ENCODE measurements around the gene FGD6. TPM values are rescaled to one million over a fixed set of nuclear protein-coding genes. Genes with fewer than 3 reads are reported as not detected.

Gene FGD6
- total and polyA plus RNA-seq, 7 donors, result 4.2 to 56.6 (median 40.2) TPM

GRCh38 chr12:95212586-95212985 is 4.7 kb downstream of the FGD6 start:
- Histone ChIP-seq H3K4me3 (no peak overlapping the region), H3K9me3 (no peaks in the 10 kb centered on the region), H3K36me3 (peaks cover 0 to 3% (median 0%) of the 10 kb centered on the region in 4 donors), H3K4me1 (peaks cover 0 to 42% (median 19%) of the 10 kb centered on the region in 4 donors), H3K27ac (peak overlapping the region in 2 of 4 donors; percentile 95 to 97), H3K27me3 (no peaks in the 10 kb centered on the region)
- 79 to 80% methylated on average over 4 of the region's 4 CpGs for WGBS, 2 donors
- intact Hi-C loops (cut with DNase I), result loop anchor here (10.0 kb wide), 1 partner anchor 1022 kb away; no protein-coding TSS in a partner anchor
- TF ChIP-seq POLR2AphosphoS5 (IDR thresholded peaks at IDR 0.05) (no peak), CTCF (IDR thresholded peaks at IDR 0.05) (no peak), POLR2A (IDR thresholded peaks at IDR 0.05) (no peak), EP300 (IDR thresholded peaks at IDR 0.05) (no peak)
- DNase-seq, result no peak

GRCh38 chr12:95208678-95209077 is 8.6 kb downstream of the FGD6 start:
- no peak overlapping the region for H3K27ac ChIP-seq

GRCh38 chr12:95207407-95207806 is 9.9 kb downstream of the FGD6 start:
- Histone ChIP-seq H3K4me1 (peaks cover 0 to 45% (median 43%) of the 10 kb centered on the region in 4 donors), H3K4me3 (no peak overlapping the region), H3K9me3 (no peaks in the 10 kb centered on the region), H3K27me3 (no peaks in the 10 kb centered on the region), H3K36me3 (peaks cover 0 to 3% (median 0%) of the 10 kb centered on the region in 4 donors), H3K27ac (peak overlapping the region in 3 of 4 donors; percentile 73 to 82 (median 81))
- DNase-seq, result no peak
- WGBS, 2 donors, result 94 to 97% methylated on average over 2 of the region's 2 CpGs
- intact Hi-C loops (cut with DNase I), result no loop called here
- TF ChIP-seq CTCF (IDR thresholded peaks at IDR 0.05) (no peak), POLR2AphosphoS5 (IDR thresholded peaks at IDR 0.05) (no peak)

More at GRCh38 chr12:95208678-95209077, 8.6 kb downstream of the FGD6 start:
- no peaks in the 10 kb centered on the region for H3K9me3 ChIP-seq
- H3K4me1 ChIP-seq, result peaks cover 0 to 45% (median 33%) of the 10 kb centered on the region in 4 donors
- H3K27me3 ChIP-seq, result no peaks in the 10 kb centered on the region
- H3K36me3 ChIP-seq, result peaks cover 0 to 3% (median 0%) of the 10 kb centered on the region in 4 donors
- intact Hi-C loops (cut with DNase I), result no loop called here
- no peak for DNase-seq
- H3K4me3 ChIP-seq, result no peak overlapping the region
- 88 to 95% methylated on average over 7 of the region's 7 CpGs for WGBS, 2 donors
- TF ChIP-seq POLR2A (IDR thresholded peaks at IDR 0.05) (no peak), POLR2AphosphoS5 (IDR thresholded peaks at IDR 0.05) (no peak), CTCF (IDR thresholded peaks at IDR 0.05) (no peak), EP300 (IDR thresholded peaks at IDR 0.05) (no peak)

GRCh38 chr12:95206916-95207315 is 10.4 kb downstream of the FGD6 start:
- no peak for DNase-seq
- no peaks in the 10 kb centered on the region for H3K27me3 ChIP-seq
- H3K27ac ChIP-seq, result peak overlapping the region; percentile 73 to 82 (median 78)
- no peaks in the 10 kb centered on the region for H3K9me3 ChIP-seq
- intact Hi-C loops (cut with DNase I), result no loop called here
- H3K4me3 ChIP-seq, result no peak overlapping the region
- peaks cover 0 to 3% (median 0%) of the 10 kb centered on the region in 4 donors for H3K36me3 ChIP-seq
- peaks cover 0 to 50% (median 43%) of the 10 kb centered on the region in 4 donors for H3K4me1 ChIP-seq
- WGBS, 2 donors, result 93 to 97% methylated on average over 8 of the region's 8 CpGs
- TF ChIP-seq CTCF (IDR thresholded peaks at IDR 0.05), result no peak
- TF ChIP-seq POLR2A (IDR thresholded peaks at IDR 0.05), result no peak
- TF ChIP-seq EP300 (IDR thresholded peaks at IDR 0.05), result no peak

- peaks cover 0 to 3% (median 0%) of the 10 kb centered on the region in 4 donors for H3K36me3 ChIP-seq
- H3K4me3 ChIP-seq, result no peak overlapping the region
- peak overlapping the region; percentile 73 to 82 (median 78) for H3K27ac ChIP-seq
- no peaks in the 10 kb centered on the region for H3K27me3 ChIP-seq
- H3K9me3 ChIP-seq, result no peaks in the 10 kb centered on the region
- WGBS, 2 donors, result 58 to 86% methylated on average over 4 of the region's 4 CpGs
- TF ChIP-seq POLR2A (IDR thresholded peaks at IDR 0.05), result no peak
- no peak for TF ChIP-seq CTCF (IDR thresholded peaks at IDR 0.05)
- peak in 1 of 4 donors; percentile 13 for TF ChIP-seq EP300 (IDR thresholded peaks at IDR 0.05)
- TF ChIP-seq POLR2AphosphoS5 (IDR thresholded peaks at IDR 0.05), result peak in 3 of 4 donors; percentile 29 to 36 (median 36)
- intact Hi-C loops (cut with DNase I), result no loop called here
- peak; percentile 76 for DNase-seq
- H3K4me1 ChIP-seq, result peaks cover 0 to 61% (median 52%) of the 10 kb centered on the region in 4 donors
Measured at GRCh38 chr12:95205685-95206084, 11.6 kb downstream of the FGD6 start.

Measured in sigmoid colon (tissue), 7 donors.